ENCODE results near the gene PLS3.

The PLS3 gene

DNA sequence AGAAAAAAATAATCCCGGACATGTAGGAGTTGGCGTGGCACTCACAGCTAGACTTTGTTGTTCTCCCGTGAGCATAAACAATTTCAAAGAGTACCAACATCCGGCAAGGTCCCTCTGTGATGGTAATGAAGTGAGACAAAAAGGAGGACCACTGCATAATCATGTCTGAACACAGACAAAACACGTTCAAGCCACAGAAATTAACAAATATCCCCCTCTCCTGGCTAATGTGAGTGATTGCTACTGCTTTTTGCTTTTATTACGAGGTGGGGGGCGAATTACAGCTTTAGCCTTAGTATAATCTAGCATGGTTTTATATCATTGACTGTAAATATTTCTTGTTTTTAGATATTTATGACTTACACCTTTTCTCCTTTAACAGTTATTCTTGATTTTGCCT lies 118.5 kb downstream of the PLS3 start:
- TF ChIP-seq CTCF (conservative IDR thresholded peaks at IDR 0.05; ENCODE audit: low read depth, low read length), result peak; percentile 56
- DNase-seq (ENCODE audit: low read depth), result peak; percentile 59
- H3K4me3 ChIP-seq (ENCODE audit: low read depth, low read length), result no peak overlapping the region

GRCh38 chrX:115687595-115687994 lies 126.6 kb downstream of the PLS3 start:
- no peak for DNase-seq (ENCODE audit: low read depth)
- no peak for TF ChIP-seq CTCF (conservative IDR thresholded peaks at IDR 0.05; ENCODE audit: low read depth, low read length)
- no peak overlapping the region for H3K4me3 ChIP-seq (ENCODE audit: low read depth, low read length)

- DNase-seq (ENCODE audit: low read depth), result peak; percentile 45
- H3K4me3 ChIP-seq (ENCODE audit: low read depth, low read length), result no peak overlapping the region
- no peak for TF ChIP-seq CTCF (conservative IDR thresholded peaks at IDR 0.05; ENCODE audit: low read depth, low read length)
Observed at GRCh38 chrX:115689931-115690330, 129.0 kb downstream of the PLS3 start.

- no peak overlapping the region for H3K4me3 ChIP-seq (ENCODE audit: low read depth, low read length)
- DNase-seq (ENCODE audit: low read depth), result peak; percentile 90
- peak; percentile 68 for TF ChIP-seq CTCF (conservative IDR thresholded peaks at IDR 0.05; ENCODE audit: low read depth, low read length)
Observed at GRCh38 chrX:115690511-115691216, 129.7 kb downstream of the PLS3 start.

DNA sequence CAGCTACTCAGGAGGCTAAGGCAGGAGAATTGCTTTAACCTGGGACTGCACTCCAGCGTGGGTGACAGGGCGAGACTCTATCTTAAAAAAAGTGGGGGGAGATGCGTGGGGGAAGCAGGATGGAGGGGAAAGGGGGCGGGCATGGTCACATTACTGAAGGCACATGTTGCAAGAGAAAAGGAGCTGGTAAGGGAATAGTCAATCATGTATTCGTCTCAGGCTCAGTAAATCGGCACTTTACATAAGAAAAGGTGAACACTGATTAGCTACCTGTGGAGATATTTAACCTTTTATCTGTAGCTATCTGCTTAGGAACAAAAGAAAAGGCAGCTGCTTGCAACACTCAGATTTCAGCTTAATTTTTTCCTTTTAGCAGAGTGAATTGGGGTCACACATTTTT lies 132.5 kb downstream of the PLS3 start:
- no peak for DNase-seq (ENCODE audit: low read depth)
- no peak overlapping the region for H3K4me3 ChIP-seq (ENCODE audit: low read depth, low read length)
- no peak for TF ChIP-seq CTCF (conservative IDR thresholded peaks at IDR 0.05; ENCODE audit: low read depth, low read length)

- no peak overlapping the region for H3K4me3 ChIP-seq (ENCODE audit: low read depth, low read length)
- TF ChIP-seq CTCF (conservative IDR thresholded peaks at IDR 0.05; ENCODE audit: low read depth, low read length), result no peak
- no peak for DNase-seq (ENCODE audit: low read depth)
Observed at GRCh38 chrX:115694028-115694427, 133.1 kb downstream of the PLS3 start.

DNA sequence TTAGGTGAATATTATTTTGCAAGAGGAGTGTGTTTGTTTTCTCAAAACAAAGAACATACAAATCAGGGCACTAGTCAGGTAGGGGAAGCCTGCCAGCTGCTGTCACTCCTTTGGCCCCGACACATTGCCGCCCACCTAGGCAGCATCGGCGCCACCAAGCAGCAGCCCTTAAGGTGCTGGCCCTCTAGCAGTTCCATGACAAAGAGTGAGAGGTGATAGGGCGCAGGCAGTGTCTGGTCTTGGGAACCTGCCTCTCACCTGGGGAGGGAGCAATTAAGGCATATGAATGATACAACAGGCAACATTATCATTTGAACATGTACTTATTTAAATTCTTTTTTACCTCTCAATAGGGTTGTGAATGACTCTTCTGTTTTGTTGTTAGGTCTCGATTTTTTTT lies 135.1 kb downstream of the PLS3 start:
- no peak for DNase-seq (ENCODE audit: low read depth)
- TF ChIP-seq CTCF (conservative IDR thresholded peaks at IDR 0.05; ENCODE audit: low read depth, low read length), result no peak
- H3K4me3 ChIP-seq (ENCODE audit: low read depth, low read length), result no peak overlapping the region
